NCI-H460 (cell line): ENCODE results near the gene PEG3. TPM values are rescaled to one million over a fixed set of nuclear protein-coding genes. Genes with fewer than 3 reads are reported as not detected.
"Not testable (repeated sequence)": the region's sequence is repeated elsewhere in the genome, so short reads cannot be mapped to it uniquely, and the experiment has no call there.

Experiments used
- DNase-seq: peaks from one replicate; pipeline ENCODE4 v3.0.0-alpha.2; 2016; ENCODE audit warnings: low read depth; ENCODE audit errors: extremely low read depth
- polyA plus RNA-seq: library from polyadenylated mRNA; depleted of rRNA; stranded (reverse); fragments of >200 nt; gene quantifications from 2 replicates; pipeline ENCODE4 v1.2.3, GENCODE V29; 2014; cell fraction: nucleus; rRNA removed
- total RNA-seq: library from RNA; depleted of rRNA; stranded (reverse); fragments of >200 nt; shearing (Covaris generic); gene quantifications from 2 replicates; pipeline ENCODE4 v1.2.3, GENCODE V29; 2014; rRNA removed

Gene PEG3
- total RNA-seq, result 0.07 TPM in 1 of 2 replicates, not detected in the other
- polyA plus RNA-seq, result not detected in 2 replicates

GRCh38 chr19:56840451-56841192 is at the start of gene PEG3, which contains the start of gene ZIM2:
Gene PEG3, minus strand, starts transcription at chr19:56840726. Its CDS starts 16,071 bp downstream, at chr19:56824655.
Gene ZIM2, minus strand, starts transcription at chr19:56840726. Its CDS starts 16,449 bp downstream, at chr19:56824277.
- no peak for DNase-seq

- DNase-seq, result no peak
These were observed 44.9 kb upstream of the PEG3 start for GRCh38 chr19:56885173-56885985.

- DNase-seq, result no peak
These were observed 43.9 kb upstream of the PEG3 start for GRCh38 chr19:56884441-56884840.

- DNase-seq, result no peak
These were observed 40.2 kb upstream of the PEG3 start for GRCh38 chr19:56880592-56881190.

- no peak for DNase-seq
These were observed 36.7 kb upstream of the PEG3 start for GRCh38 chr19:56877069-56877715.

- DNase-seq, result no peak
These were observed 35.2 kb upstream of the PEG3 start for GRCh38 chr19:56875717-56876116.

- DNase-seq, result no peak
These were observed 34.0 kb upstream of the PEG3 start for GRCh38 chr19:56874530-56874929.

GRCh38 chr19:56873493-56873892 is 33.0 kb upstream of the PEG3 start:
- no peak for DNase-seq

GRCh38 chr19:56869886-56870285 is 29.4 kb upstream of the PEG3 start:
- no peak for DNase-seq

- DNase-seq, result no peak
These were observed 27.9 kb upstream of the PEG3 start for GRCh38 chr19:56868446-56868845.

GRCh38 chr19:56866538-56866937 is 26.0 kb upstream of the PEG3 start:
- no peak for DNase-seq

- no peak for DNase-seq
These were observed 24.1 kb upstream of the PEG3 start for GRCh38 chr19:56864443-56865125.

- no peak for DNase-seq
These were observed 22.2 kb upstream of the PEG3 start for GRCh38 chr19:56862741-56863140.

GRCh38 chr19:56860409-56860808 is 19.9 kb upstream of the PEG3 start:
- not testable (repeated sequence) for DNase-seq

- no peak for DNase-seq
These were observed 17.5 kb upstream of the PEG3 start for GRCh38 chr19:56858026-56858425.

GRCh38 chr19:56856822-56857221 is 16.3 kb upstream of the PEG3 start:
- DNase-seq, result no peak

GRCh38 chr19:56852361-56852760 is 11.8 kb upstream of the PEG3 start:
- not testable (repeated sequence) for DNase-seq

- DNase-seq, result no peak
These were observed 7.6 kb upstream of the PEG3 start for GRCh38 chr19:56848166-56848565.

- no peak for DNase-seq
These were observed 1.9 kb upstream of the PEG3 start for GRCh38 chr19:56842412-56842811.

GRCh38 chr19:56841193-56841543 is 642 bp upstream of the PEG3 start:
- no peak for DNase-seq
